Testis (tissue), 2 donors: ENCODE measurements around the gene PSPC1.

Source experiments
- POLR2A ChIP-seq: fragments of 450-650 bp; IDR thresholded peaks from one replicate; pipeline ENCODE4 v1.6.1; 2017; ENCODE audit warnings: antibody characterized with exemption, mild to moderate bottlenecking, moderate library complexity
- TF ChIP-seq, protein P1 (sequence below), 3 experiments: fragments of 450-650 bp in 2 of 3; fragments of 200-600 bp in 1 of 3; sonication (generic) in 1 of 3; IDR thresholded peaks; one replicate each; pipeline ENCODE4 v1.5.1; 2016 to 2019; ENCODE audit warnings: antibody characterized with exemption in 3 of 3, mild to moderate bottlenecking in 2 of 3, moderate library complexity in 1 of 3

DNA sequence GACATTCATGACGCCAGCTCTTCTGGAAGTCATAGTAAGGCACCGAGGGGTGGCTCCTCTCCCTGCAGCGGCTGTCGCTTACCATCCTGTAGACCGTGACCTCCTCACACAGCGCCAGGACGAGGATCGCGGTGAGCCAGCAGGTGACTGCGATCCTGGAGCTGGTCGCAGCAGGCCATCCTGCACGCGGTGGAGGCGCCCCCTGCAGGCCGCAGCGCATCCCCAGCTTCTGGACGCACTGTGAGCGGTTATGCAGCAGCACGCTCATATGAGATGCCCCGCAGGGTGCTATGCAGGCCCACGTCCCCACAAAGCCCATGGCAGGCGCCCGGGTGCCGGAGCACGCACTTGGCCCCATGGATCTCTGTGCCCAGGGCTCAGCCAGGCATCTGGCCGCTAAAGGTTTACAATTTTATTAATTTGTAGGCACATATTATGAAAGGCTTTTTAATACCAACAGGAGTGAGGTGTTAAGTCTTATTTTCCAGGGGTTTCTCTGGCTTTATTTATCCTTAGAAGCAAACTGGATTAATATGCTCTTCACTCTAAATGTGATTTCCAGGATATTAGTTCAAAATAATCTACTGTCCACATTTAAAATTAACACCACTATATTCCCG lies 35.6 kb upstream of the PSPC1 start:
- TF ChIP-seq, protein P1, sequence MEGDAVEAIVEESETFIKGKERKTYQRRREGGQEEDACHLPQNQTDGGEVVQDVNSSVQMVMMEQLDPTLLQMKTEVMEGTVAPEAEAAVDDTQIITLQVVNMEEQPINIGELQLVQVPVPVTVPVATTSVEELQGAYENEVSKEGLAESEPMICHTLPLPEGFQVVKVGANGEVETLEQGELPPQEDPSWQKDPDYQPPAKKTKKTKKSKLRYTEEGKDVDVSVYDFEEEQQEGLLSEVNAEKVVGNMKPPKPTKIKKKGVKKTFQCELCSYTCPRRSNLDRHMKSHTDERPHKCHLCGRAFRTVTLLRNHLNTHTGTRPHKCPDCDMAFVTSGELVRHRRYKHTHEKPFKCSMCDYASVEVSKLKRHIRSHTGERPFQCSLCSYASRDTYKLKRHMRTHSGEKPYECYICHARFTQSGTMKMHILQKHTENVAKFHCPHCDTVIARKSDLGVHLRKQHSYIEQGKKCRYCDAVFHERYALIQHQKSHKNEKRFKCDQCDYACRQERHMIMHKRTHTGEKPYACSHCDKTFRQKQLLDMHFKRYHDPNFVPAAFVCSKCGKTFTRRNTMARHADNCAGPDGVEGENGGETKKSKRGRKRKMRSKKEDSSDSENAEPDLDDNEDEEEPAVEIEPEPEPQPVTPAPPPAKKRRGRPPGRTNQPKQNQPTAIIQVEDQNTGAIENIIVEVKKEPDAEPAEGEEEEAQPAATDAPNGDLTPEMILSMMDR (IDR thresholded peaks at IDR 0.05): peak in 2 of 3 experiments; percentile 40 to 52
- no peak for TF ChIP-seq POLR2A
